Measurements from ENCODE around the gene SLX9.

The SLX9 gene

GRCh38 chr21:44925378-44925755, 14.5 kb upstream of the SLX9 start:
- Histone ChIP-seq H3K79me2 (ENCODE audit: control insufficient read depth, low read length) (no peaks in the 10 kb centered on the region), H3K4me2 (ENCODE audit: low read length) (peak overlapping the region; percentile 48), H3K27me3 (ENCODE audit: control insufficient read depth, low read length) (peaks cover 93% of the 10 kb centered on the region), H3K4me1 (ENCODE audit: control insufficient read depth, low read length) (peaks cover 71% of the 10 kb centered on the region), H3K36me3 (ENCODE audit: control insufficient read depth, low read length) (no peaks in the 10 kb centered on the region), H4K20me1 (ENCODE audit: control insufficient read depth, insufficient read depth, low read depth, low read length) (peaks cover 5% of the 10 kb centered on the region; the same call in 1 of the 2 replicates), H3F3A (ENCODE audit: control insufficient read depth, insufficient read depth) (peaks cover 11% of the 10 kb centered on the region), H3K9me3 (ENCODE audit: control insufficient read depth, insufficient read depth, low read length) (no peaks in the 10 kb centered on the region), H3K9me2 (replicated peaks; ENCODE audit: control insufficient read depth, low read length) (no peaks in the 10 kb centered on the region), H3K27ac (ENCODE audit: low read depth, low read length) (peak overlapping the region; percentile 27; the same call in 1 of the 2 replicates), H3K4me3 (ENCODE audit: low read length) (0 out of 2 replicates have a peak overlapping the region, but pooled peaks have one; percentile 20)
- TF ChIP-seq CTCF (IDR thresholded peaks at IDR 0.05; ENCODE audit: low read depth, low read length, poor library complexity, severe bottlenecking) (no peak), EZH2phosphoT487 (IDR thresholded peaks at IDR 0.05; ENCODE audit: borderline replicate concordance, low read length) (no peak)

- peaks cover 5% of the 10 kb centered on the region for H4K20me1 ChIP-seq (ENCODE audit: control insufficient read depth, insufficient read depth, low read depth, low read length)
- H3K27ac ChIP-seq (ENCODE audit: low read depth, low read length), result no peak overlapping the region
- no peaks in the 10 kb centered on the region for H3K36me3 ChIP-seq (ENCODE audit: control insufficient read depth, low read length)
- H3K4me3 ChIP-seq (ENCODE audit: low read length), result peak overlapping the region; percentile 47
- peaks cover 72% of the 10 kb centered on the region for H3K4me1 ChIP-seq (ENCODE audit: control insufficient read depth, low read length)
- peaks cover 19% of the 10 kb centered on the region for H3F3A ChIP-seq (ENCODE audit: control insufficient read depth, insufficient read depth)
- H3K9me3 ChIP-seq (ENCODE audit: control insufficient read depth, insufficient read depth, low read length), result no peaks in the 10 kb centered on the region
- no peaks in the 10 kb centered on the region for H3K9me2 ChIP-seq (replicated peaks; ENCODE audit: control insufficient read depth, low read length)
- H3K4me2 ChIP-seq (ENCODE audit: low read length), result peak overlapping the region; percentile 57
- no peak for TF ChIP-seq EZH2phosphoT487 (IDR thresholded peaks at IDR 0.05; ENCODE audit: borderline replicate concordance, low read length)
- TF ChIP-seq CTCF (IDR thresholded peaks at IDR 0.05; ENCODE audit: low read depth, low read length, poor library complexity, severe bottlenecking), result no peak
- H3K79me2 ChIP-seq (ENCODE audit: control insufficient read depth, low read length), result no peaks in the 10 kb centered on the region
- peaks cover 91% of the 10 kb centered on the region for H3K27me3 ChIP-seq (ENCODE audit: control insufficient read depth, low read length)
Measured at GRCh38 chr21:44926331-44927101, 13.3 kb upstream of the SLX9 start.

GRCh38 chr21:44927259-44927586, 12.6 kb upstream of the SLX9 start:
- Histone ChIP-seq H3K27ac (ENCODE audit: low read depth, low read length) (no peak overlapping the region), H3K9me3 (ENCODE audit: control insufficient read depth, insufficient read depth, low read length) (no peaks in the 10 kb centered on the region), H3K9me2 (replicated peaks; ENCODE audit: control insufficient read depth, low read length) (no peaks in the 10 kb centered on the region), H3K36me3 (ENCODE audit: control insufficient read depth, low read length) (no peaks in the 10 kb centered on the region), H4K20me1 (ENCODE audit: control insufficient read depth, insufficient read depth, low read depth, low read length) (peaks cover 5% of the 10 kb centered on the region), H3K4me1 (ENCODE audit: control insufficient read depth, low read length) (peaks cover 79% of the 10 kb centered on the region), H3F3A (ENCODE audit: control insufficient read depth, insufficient read depth) (peaks cover 21% of the 10 kb centered on the region), H3K79me2 (ENCODE audit: control insufficient read depth, low read length) (no peaks in the 10 kb centered on the region), H3K27me3 (ENCODE audit: control insufficient read depth, low read length) (peaks cover 91% of the 10 kb centered on the region), H3K4me2 (ENCODE audit: low read length) (peak overlapping the region; percentile 57), H3K4me3 (ENCODE audit: low read length) (peak overlapping the region; percentile 47)
- TF ChIP-seq CTCF (IDR thresholded peaks at IDR 0.05; ENCODE audit: low read depth, low read length, poor library complexity, severe bottlenecking) (no peak), EZH2phosphoT487 (IDR thresholded peaks at IDR 0.05; ENCODE audit: borderline replicate concordance, low read length) (no peak)
